Ramos (cell line): ENCODE results near the gene TGFBR3.
"Not testable (repeated sequence)": the region's sequence is repeated elsewhere in the genome, so short reads cannot be mapped to it uniquely, and the experiment has no call there.

ENCODE experiments used
- in situ Hi-C: fragments of 300-500 bp; cut with MboI; formaldehyde crosslinking; loops from one replicate; pipeline ENCODE4 v1.14.3; 2022; ENCODE audit warnings: low sequenced_read_pairs; ENCODE audit not compliant: unreplicated experiment

The TGFBR3 gene

GRCh38 chr1:91672601-91673161, 213.3 kb downstream of the TGFBR3 start:
- in situ Hi-C loops, result no loop called here

GRCh38 chr1:91670781-91671180, 215.2 kb downstream of the TGFBR3 start:
- in situ Hi-C loops, result no loop called here

- in situ Hi-C loops, result no loop called here
These were observed 216.2 kb downstream of the TGFBR3 start for GRCh38 chr1:91669584-91670350.

- in situ Hi-C loops, result not testable (repeated sequence)
These were observed 219.3 kb downstream of the TGFBR3 start for GRCh38 chr1:91666651-91667050.

- in situ Hi-C loops, result no loop called here
These were observed 224.8 kb downstream of the TGFBR3 start for GRCh38 chr1:91661121-91661520.

- in situ Hi-C loops, result no loop called here
These were observed 225.2 kb downstream of the TGFBR3 start for GRCh38 chr1:91660708-91661107.

- in situ Hi-C loops, result no loop called here
These were observed 230.0 kb downstream of the TGFBR3 start for GRCh38 chr1:91655912-91656449.

- in situ Hi-C loops, result no loop called here
These were observed 232.8 kb downstream of the TGFBR3 start for GRCh38 chr1:91653183-91653582.

- in situ Hi-C loops, result no loop called here
These were observed 234.3 kb downstream of the TGFBR3 start for GRCh38 chr1:91651661-91652071.

- in situ Hi-C loops, result no loop called here
These were observed 234.7 kb downstream of the TGFBR3 start for GRCh38 chr1:91651243-91651642.

- in situ Hi-C loops, result no loop called here
These were observed 235.2 kb downstream of the TGFBR3 start for GRCh38 chr1:91650764-91651163.

- in situ Hi-C loops, result no loop called here
These were observed 238.9 kb downstream of the TGFBR3 start for GRCh38 chr1:91647061-91647460.

GRCh38 chr1:91645031-91645430, 240.9 kb downstream of the TGFBR3 start:
- in situ Hi-C loops, result no loop called here

- in situ Hi-C loops, result no loop called here
These were observed 242.5 kb downstream of the TGFBR3 start for GRCh38 chr1:91643431-91643830.

GRCh38 chr1:91640877-91641526, 244.9 kb downstream of the TGFBR3 start:
- in situ Hi-C loops, result no loop called here

- in situ Hi-C loops, result no loop called here
These were observed 248.4 kb downstream of the TGFBR3 start for GRCh38 chr1:91637539-91637994.

GRCh38 chr1:91635763-91636162, 250.2 kb downstream of the TGFBR3 start:
- in situ Hi-C loops, result no loop called here

GRCh38 chr1:91633438-91633837, 252.5 kb downstream of the TGFBR3 start:
- in situ Hi-C loops, result no loop called here

GRCh38 chr1:91631718-91632330, 254.1 kb downstream of the TGFBR3 start:
- in situ Hi-C loops, result no loop called here

GRCh38 chr1:91630803-91631202, 255.1 kb downstream of the TGFBR3 start:
- in situ Hi-C loops, result no loop called here
